NCI-H1092 treated with DMSO at 0.1 percent for 48 hours (cell line): Measurements from ENCODE around the gene SETD5.
A peak's percentile ranks its signal among the peaks of the same experiment; 100 is the strongest.
"Not testable (repeated sequence)": the region's sequence is repeated elsewhere in the genome, so short reads cannot be mapped to it uniquely, and the experiment has no call there.

Experiments used
- DNase-seq: peaks from one replicate; lab custom pipeline; 2025; lab: John Stamatoyannopoulos, UW

Gene SETD5

GRCh38 chr3:9455596-9456131 is 58.2 kb downstream of the SETD5 start:
- no peak for DNase-seq

- no peak for DNase-seq
These were observed 70.0 kb downstream of the SETD5 start for GRCh38 chr3:9467451-9467850.

GRCh38 chr3:9468460-9468859 is 71.0 kb downstream of the SETD5 start:
- no peak for DNase-seq

GRCh38 chr3:9469986-9470385 is 72.6 kb downstream of the SETD5 start:
- no peak for DNase-seq

- DNase-seq, result no peak
These were observed 76.2 kb downstream of the SETD5 start for GRCh38 chr3:9473496-9474065.

GRCh38 chr3:9474482-9474881 is 77.1 kb downstream of the SETD5 start:
- DNase-seq, result no peak

GRCh38 chr3:9476935-9477334 is 79.5 kb downstream of the SETD5 start:
- no peak for DNase-seq

GRCh38 chr3:9480265-9480664 is 82.8 kb downstream of the SETD5 start:
- DNase-seq, result no peak

- no peak for DNase-seq
These were observed 87.8 kb downstream of the SETD5 start for GRCh38 chr3:9485248-9485647.

- no peak for DNase-seq
These were observed 94.1 kb downstream of the SETD5 start for GRCh38 chr3:9491506-9491905.

GRCh38 chr3:9494036-9494435 is 96.6 kb downstream of the SETD5 start:
- DNase-seq, result not testable (repeated sequence)

GRCh38 chr3:9496893-9497292 is 99.5 kb downstream of the SETD5 start:
- DNase-seq, result no peak

- DNase-seq, result no peak
These were observed 100.6 kb downstream of the SETD5 start for GRCh38 chr3:9497821-9498565.

GRCh38 chr3:9498781-9499180 is 101.4 kb downstream of the SETD5 start:
- no peak for DNase-seq

GRCh38 chr3:9499455-9500107 is 102.2 kb downstream of the SETD5 start:
- DNase-seq, result no peak

GRCh38 chr3:9500108-9501050 is 103.0 kb downstream of the SETD5 start:
- no peak for DNase-seq

GRCh38 chr3:9501226-9501625 is 103.8 kb downstream of the SETD5 start:
- DNase-seq, result no peak

- DNase-seq, result peak; percentile 26
These were observed 105.9 kb downstream of the SETD5 start for GRCh38 chr3:9503283-9503682.

GRCh38 chr3:9507586-9508578 is 110.5 kb downstream of the SETD5 start:
- DNase-seq, result no peak

GRCh38 chr3:9508781-9509180 is 111.4 kb downstream of the SETD5 start:
- DNase-seq, result no peak
